Fibroblast of skin of right biceps (primary cell): Measurements from ENCODE around the gene MFN1.
A peak's percentile ranks its signal among the peaks of the same experiment; 100 is the strongest.

Source experiments
- DNase-seq: peaks from one replicate; pipeline ENCODE4 v3.0.0-alpha.2; 2013

Gene MFN1

GRCh38 chr3:179348325-179349013 is 960 bp downstream of the MFN1 start:
- no peak for DNase-seq

GRCh38 chr3:179355996-179356395 is 8.5 kb downstream of the MFN1 start:
- DNase-seq = no peak

- DNase-seq = no peak
Observed at GRCh38 chr3:179363332-179363731, 15.8 kb downstream of the MFN1 start.

GRCh38 chr3:179369621-179370020 is 22.1 kb downstream of the MFN1 start:
- no peak for DNase-seq

GRCh38 chr3:179373938-179374337 is 26.4 kb downstream of the MFN1 start:
- DNase-seq = no peak

- no peak for DNase-seq
Observed at GRCh38 chr3:179375091-179375999, 27.8 kb downstream of the MFN1 start.

- DNase-seq = no peak
Observed at GRCh38 chr3:179376474-179376873, 29.0 kb downstream of the MFN1 start.

GRCh38 chr3:179391906-179392305 is 44.4 kb downstream of the MFN1 start:
- no peak for DNase-seq

GRCh38 chr3:179398574-179399231 is 51.2 kb downstream of the MFN1 start:
- peak; percentile 73 for DNase-seq

GRCh38 chr3:179401561-179401960 is 54.1 kb downstream of the MFN1 start:
- DNase-seq = no peak

- no peak for DNase-seq
Observed at GRCh38 chr3:179402963-179403362, 55.5 kb downstream of the MFN1 start.

GRCh38 chr3:179404307-179404706 is 56.8 kb downstream of the MFN1 start:
- DNase-seq = no peak

- peak; percentile 45 for DNase-seq
Observed at GRCh38 chr3:179410331-179410730, 62.8 kb downstream of the MFN1 start.

- DNase-seq = no peak
Observed at GRCh38 chr3:179410999-179411398, 63.5 kb downstream of the MFN1 start.

- DNase-seq = no peak
Observed at GRCh38 chr3:179414804-179415203, 67.3 kb downstream of the MFN1 start.

- DNase-seq = no peak
Observed at GRCh38 chr3:179415377-179415776, 67.9 kb downstream of the MFN1 start.

GRCh38 chr3:179416681-179417080 is 69.2 kb downstream of the MFN1 start:
- peak; percentile 82 for DNase-seq

- no peak for DNase-seq
Observed at GRCh38 chr3:179418610-179419009, 71.1 kb downstream of the MFN1 start.

- peak; percentile 22 for DNase-seq
Observed at GRCh38 chr3:179421500-179421899, 74.0 kb downstream of the MFN1 start.

- no peak for DNase-seq
Observed at GRCh38 chr3:179425075-179425474, 77.6 kb downstream of the MFN1 start.

GRCh38 chr3:179428876-179429548 is 81.5 kb downstream of the MFN1 start:
- DNase-seq = no peak

- no peak for DNase-seq
Observed at GRCh38 chr3:179430277-179430870, 82.9 kb downstream of the MFN1 start.

GRCh38 chr3:179432021-179432420 is 84.5 kb downstream of the MFN1 start:
- no peak for DNase-seq
